ENCODE results near the gene VAPB. TPM values are rescaled to one million over a fixed set of nuclear protein-coding genes. Genes with fewer than 3 reads are reported as not detected.
"Not testable (repeated sequence)": the region's sequence is repeated elsewhere in the genome, so short reads cannot be mapped to it uniquely, and the experiment has no call there.

Gene VAPB
- polyA plus RNA-seq, 1 donor = 57.3 TPM

DNA sequence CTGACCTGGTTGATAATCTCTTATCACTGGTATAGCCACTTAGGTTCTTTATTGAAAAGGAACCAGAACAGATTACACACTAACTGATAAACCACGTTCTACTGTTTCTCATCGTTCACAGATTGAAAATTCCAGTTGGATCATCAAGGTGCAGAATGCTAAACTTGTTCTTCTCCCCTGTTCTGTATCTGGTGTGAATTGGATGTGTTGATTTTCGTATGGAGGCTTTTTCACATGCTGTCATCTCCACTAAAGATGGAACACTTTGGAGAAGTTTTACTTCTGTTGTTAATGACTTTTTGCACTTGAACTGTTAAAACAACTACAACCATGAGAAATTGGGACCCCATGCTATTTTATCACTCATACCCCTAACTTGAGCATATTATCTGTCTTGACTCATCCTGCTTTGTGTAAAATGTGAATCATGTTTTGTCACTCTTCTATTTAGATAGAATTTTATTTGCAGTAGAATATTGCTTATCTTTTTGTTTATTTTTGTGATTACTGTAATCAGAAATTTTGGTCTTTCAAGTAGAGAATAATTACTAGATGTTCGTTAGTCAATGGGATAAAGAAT lies 17.5 kb downstream of the VAPB start:
- DNase-seq = no peak

DNA sequence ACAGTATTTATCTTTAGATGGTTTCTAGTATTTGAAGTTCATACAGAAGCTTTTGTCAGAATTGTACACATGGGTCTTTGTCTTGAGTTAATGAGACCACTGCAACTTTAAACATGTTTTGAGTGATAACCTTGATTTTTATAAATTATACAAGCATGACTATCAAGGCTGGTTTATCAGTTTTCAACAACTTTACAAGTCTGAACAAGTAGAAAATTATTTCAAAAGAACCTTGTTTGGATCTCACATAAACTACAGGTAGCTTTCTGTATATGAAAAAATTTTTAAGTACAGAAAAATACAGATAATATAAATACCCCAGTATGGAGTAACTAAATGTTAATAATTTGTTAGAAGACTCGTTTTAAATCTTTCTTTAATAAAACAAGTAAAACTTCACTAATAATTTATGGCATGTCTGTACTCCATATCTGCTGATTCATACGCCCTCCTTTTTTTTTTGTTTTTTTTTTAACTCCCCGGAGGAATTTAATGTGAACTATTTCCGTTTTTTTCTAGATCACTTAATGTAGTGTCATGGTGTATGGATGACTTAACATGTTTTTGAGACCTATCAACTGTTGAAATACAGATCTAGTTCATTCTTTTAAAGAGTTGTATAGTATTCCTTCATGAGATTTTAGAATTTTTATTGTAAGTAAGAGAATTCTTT lies 18.3 kb downstream of the VAPB start:
- DNase-seq = no peak

DNA sequence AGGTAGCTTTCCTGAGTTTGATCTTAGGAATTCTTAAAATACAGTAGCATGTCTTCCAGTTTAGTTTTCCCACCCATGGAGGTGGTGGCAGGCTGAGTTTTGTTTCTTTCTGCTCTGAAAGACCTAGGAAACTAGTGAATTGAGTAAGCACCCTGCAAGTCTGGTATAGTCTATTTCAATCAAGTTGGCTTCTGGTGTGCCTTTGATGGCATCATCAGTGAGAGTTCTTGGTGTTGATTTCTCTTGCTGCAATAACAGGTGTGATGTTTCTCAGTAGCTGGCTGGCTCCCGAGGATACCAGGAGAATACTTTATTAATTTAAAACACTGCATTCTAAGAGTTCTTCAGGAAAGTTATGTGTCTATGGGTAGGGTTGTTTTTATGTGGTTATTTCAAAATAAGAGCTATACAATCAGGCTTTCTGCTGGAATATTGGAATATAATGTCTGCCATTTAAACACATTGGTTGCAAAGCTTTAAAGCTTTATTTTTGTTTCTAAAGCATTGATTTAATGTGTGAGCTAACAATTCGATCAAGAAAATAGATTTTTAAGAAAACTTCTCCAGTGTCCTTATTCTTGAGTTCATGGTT lies 19.0 kb downstream of the VAPB start:
- no peak for DNase-seq

DNA sequence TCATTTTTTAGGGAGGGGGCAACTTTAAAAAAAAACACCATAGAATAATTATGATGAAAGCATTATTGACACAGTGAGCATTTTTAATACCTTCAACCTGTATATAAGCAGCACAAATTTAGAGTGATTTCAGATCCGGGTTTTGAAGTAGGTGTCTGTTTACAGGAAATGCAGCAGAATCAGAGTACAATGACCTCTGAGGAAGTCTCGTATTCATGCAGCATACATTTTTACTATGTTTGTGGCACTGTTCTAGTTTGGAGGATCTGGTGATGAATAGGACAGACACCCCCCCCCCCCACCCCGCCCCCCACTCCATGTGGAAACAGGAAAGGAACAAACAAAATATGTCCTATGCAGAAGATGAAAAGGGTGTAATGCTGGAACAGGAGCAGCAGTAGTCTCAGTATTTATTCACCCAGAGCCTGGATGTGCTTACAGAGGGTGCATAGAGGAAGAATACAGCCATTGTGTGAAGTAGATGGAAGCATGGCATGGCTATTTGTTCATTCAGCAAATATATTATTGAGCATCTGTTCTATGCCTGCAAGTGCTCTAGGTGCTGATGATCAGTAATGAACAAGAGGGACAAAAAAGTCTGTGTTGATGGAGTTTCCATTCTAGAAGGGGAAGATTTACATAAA lies 19.7 kb downstream of the VAPB start:
- no peak for DNase-seq

DNA sequence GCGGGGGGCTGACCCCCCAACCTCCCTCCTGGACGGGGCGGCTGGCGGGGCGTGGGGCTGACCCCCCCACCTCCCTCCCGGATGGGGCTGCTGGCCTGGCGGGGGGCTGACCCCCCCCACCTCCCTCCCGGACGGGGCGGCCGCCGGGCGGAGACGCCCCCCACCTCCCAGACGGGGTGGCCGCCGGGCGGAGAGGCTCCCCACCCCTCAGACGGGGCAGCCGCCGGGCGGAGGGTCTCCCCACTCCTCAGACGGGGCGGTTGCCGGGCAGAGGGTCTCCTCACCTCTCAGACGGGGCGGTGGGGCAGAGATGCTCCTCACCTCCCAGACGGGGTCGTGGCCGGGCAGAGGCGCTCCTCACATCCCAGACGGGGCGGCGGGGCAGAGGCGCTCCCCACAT lies 25.2 kb downstream of the VAPB start:
- DNase-seq = not testable (repeated sequence)

DNA sequence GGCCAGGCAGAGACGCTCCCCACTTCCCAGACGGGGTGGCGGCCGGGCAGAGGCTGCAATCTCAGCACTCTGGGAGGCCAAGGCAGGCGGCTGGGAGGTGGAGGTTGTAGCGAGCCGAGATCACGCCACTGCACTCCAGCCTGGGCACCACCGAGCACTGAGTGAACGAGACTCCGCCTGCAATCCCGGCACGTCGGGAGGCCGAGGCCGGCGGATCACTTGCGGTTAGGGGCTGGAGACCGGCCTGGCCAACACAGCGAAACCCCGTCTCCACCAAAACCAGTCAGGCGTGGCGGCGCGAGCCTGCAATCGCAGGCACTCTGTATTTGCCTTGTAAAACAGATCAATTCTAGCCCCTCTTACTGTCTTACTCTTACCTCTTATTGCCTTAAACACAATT lies 25.8 kb downstream of the VAPB start:
- DNase-seq = not testable (repeated sequence)

DNA sequence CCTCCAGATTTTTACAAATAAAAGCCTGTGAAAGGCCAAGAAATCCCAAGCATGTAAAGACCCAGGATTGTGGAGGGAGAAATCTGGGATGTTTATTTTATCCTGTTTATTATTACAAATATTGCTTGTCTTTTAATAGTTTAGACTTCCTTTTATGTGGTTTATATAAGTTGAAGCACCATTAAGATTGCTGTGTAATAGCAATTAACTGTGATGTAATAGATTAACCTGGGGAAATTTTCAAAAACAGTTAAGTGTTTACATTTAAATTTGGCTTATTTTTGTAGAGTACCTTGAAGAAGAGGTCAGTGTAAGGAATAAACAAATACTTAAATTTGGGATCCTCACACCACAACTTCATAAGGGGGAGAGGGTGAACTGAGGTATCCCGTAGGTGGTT lies 27.0 kb downstream of the VAPB start:
- no peak for DNase-seq

DNA sequence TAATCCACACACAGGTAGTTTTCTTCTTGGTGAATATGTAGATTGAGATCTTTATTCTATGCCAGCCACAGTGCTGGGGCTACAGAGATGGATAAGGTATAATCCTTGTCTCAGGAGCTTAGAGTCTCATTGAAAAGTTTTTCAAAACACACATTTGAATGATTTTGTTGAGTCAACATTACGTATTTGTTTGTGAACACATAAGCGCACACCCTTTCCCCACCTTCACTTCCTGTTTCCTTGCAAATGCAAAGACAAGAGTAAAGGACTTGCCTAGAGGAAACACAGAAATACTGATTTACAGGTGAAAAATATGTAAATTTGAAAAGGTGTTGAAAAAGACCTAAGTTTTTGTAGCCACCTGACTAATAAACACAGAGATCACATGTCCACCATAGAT lies 27.8 kb downstream of the VAPB start:
- DNase-seq = no peak

DNA sequence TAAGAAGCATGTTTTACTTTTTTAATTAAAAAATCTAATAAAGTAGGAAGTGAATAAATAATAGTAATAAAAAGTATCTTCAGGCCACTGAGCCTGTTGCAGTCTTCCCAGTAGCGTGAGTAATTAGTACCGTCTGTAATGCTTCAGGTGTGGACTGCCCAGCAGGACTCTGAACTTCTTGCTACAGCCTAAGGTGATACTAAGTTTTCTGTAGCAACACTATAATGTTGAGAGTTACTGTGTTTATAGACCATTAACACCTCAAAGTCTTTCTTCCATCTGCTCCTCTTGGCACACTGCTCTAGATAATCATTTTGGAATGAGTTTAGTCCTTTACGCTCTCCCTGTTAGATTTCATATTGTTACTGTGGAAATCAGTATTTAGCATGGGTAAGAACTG lies 28.4 kb downstream of the VAPB start:
- DNase-seq = no peak

DNA sequence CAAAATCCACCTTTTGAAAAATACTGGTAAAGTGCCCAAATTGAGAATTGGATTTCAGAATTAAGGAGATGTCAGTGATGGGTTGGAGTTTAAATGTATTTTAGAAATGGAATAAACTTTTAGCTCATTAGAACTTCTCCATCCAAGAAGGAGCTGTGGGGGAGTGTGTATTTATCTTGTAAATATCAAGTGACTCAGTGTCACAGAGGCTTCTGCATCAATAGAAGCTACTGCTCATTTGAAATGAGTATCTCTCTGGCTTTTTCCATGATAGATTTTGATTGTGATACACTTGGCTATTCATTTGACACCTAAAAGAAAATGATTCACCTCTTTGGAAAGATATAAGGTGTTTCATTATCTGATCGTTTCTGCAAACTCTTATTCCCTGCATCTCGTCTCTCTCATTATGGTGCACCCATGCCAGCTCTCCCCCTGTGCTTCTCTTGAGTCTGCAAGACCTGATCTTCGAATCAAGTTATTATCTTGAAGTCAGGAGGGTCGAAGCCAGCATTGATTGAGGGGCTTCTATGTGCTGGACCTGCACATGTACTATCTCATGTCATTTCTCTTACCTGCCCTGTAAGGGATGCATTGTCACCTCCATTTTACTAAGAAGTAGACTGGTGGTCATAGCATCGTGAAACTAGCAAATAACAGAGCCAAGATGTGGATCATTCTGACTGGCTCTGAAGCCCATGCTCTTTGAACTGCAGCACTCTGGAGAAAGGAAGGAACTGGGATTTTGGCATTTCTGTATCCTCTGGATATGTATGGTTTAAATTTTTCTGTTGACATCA lies 30.1 kb downstream of the VAPB start:
- no peak for DNase-seq

DNA sequence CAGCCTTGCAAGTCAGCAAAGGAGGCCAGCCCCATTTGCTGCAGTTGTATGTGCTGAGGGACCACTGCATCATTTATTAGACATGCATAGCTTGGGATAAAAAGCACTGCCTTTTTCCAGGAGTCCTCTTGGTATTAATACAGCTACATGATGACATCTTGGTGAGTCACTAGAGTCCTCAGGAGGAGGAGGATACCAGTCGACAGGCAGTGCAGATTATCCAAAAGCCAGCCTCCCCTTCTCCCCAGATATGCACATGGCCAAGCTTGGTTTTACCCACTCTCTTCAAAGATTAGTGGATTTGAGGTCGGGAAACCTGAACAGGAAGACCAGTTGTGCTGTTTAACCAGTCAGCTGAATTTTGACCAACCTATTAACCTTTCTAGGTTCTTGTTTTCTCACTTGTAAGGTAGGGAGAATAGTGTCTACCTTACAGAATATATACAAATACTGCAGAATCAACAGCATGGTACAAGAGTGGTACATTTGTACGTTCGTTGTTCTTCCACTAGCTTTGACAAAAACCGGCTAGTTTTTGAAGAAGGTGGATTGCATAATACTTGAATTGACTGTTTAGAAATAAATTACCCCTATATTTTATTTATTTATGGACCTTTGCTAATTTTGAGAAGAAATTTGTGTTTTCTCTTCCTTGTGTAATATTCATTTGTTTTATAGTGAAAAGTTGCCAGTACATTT lies 31.9 kb downstream of the VAPB start:
- DNase-seq = no peak

DNA sequence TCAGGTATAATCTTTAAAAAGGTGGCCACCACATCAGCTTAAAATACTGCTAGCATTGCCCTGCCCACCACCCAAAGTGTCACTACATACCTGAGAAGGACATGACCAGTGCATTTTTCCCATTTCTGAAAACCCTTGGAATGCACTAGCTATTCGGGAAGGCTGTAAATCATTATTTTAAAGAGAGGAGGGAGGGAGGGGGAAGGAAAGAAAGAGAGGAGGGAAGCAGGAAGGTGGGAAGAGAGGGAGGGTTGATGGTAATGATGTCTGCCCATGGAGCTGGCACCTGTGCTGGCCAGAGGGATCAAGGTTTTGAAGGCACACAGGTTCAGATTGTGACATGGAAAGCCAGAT lies 32.4 kb downstream of the VAPB start:
- no peak for DNase-seq

DNA sequence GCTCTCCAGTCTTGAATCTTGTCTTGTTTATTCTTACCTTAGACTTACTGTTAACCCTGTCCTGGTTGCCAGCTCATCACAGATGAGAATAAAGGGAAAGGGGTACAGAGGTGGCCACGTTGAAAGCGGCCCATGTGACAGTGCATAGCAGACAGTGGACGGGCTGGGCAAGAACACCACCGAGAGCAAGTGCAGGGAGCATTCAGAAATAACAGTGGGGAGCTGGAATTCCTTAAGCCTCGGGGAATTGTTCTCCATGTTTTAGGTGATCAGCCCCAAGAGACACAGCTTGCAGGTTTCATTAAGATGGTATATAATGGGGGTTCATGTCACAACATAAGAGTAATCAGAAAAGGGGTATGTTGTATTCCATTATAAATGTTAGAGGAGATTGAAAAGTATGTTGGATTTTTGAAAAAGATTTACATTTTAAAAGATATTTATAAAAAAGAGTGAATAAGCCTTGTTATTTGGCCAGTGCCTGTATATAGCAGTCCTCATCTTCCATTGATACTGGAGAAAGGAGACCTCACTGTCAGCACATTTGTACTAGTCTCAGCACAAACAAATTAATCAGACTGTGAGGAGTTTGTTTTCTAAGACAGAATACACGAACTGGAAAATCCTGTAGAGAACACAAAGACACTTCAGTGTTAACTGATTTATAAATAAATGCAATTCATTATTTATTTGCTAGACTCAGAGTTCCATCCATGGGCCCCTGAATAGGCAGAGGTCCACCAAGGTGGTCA lies 35.4 kb downstream of the VAPB start:
- DNase-seq = no peak

DNA sequence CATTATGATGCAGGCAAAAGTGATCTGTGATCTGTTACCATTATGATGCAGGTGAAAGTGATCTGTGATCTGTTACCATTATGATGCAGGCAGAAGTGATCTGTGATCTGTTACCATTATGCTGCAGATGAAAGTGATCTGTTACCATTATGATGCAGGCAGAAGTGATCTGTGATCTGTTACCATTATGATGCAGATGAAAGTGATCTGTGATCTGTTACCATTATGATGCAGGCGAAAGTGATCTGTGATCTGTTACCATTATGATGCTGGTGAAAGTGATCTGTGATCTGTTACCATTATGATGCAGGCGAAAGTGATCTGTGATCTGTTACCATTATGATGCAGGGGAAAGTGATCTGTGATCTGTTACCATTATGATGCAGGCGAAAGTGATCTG lies 38.5 kb downstream of the VAPB start:
- DNase-seq = not testable (repeated sequence)

DNA sequence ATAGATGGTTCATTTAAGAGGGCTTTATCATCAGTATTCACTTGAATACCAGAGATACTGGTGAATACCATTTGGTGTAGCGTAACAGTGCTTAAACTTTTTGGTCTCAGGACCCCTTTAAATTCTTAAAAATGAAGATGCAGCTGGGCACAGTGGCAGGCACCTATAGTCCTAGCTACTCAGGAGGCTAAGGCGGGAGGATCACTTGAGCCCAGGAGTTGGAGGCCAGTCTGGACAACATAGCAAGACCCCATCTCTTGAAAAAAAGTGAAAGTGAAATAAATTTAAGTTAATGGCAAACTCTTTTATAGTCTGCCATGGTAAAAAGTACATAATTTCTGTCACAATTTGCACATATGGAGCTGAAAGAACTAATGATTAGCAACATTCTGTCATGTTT lies 39.3 kb downstream of the VAPB start:
- DNase-seq = no peak

DNA sequence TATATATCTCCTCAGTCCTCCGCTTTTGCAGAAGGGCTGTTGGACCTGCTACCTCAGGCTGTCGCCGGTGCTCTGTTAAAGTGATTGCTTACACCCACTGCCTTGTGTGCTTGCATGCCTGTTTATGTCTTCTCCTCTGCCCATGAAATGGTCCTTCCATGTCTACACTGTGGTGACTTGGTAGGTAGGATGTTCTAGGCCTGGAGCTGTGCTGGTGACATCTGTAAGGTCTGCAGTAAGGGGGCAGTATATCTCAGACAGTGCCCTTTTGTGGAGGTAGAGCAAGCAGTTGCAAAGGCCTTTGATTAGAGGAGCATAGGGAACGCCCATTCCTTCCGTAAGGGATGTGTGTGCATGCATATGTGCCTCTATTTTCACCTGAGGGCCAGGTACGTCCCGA lies 40.3 kb downstream of the VAPB start:
- DNase-seq = no peak

DNA sequence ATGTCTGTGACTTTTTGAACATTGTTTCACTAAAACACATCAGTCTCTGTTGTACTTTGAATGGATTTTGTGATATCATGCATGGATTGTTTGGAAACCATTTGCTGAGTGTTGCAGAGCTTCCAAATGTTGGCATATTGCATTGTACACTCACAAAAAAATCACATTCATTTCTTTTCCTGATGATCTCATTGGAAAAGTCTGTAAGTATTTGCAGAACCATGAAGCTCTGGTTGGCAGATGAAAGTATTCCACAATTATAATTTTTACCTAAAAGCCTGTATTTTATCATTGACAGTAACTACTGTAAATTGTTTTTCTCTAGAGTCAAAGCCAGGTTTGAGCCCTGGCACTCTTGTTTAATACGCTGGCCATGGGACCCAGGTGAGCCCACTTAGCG lies 42.1 kb downstream of the VAPB start:
- DNase-seq = no peak

DNA sequence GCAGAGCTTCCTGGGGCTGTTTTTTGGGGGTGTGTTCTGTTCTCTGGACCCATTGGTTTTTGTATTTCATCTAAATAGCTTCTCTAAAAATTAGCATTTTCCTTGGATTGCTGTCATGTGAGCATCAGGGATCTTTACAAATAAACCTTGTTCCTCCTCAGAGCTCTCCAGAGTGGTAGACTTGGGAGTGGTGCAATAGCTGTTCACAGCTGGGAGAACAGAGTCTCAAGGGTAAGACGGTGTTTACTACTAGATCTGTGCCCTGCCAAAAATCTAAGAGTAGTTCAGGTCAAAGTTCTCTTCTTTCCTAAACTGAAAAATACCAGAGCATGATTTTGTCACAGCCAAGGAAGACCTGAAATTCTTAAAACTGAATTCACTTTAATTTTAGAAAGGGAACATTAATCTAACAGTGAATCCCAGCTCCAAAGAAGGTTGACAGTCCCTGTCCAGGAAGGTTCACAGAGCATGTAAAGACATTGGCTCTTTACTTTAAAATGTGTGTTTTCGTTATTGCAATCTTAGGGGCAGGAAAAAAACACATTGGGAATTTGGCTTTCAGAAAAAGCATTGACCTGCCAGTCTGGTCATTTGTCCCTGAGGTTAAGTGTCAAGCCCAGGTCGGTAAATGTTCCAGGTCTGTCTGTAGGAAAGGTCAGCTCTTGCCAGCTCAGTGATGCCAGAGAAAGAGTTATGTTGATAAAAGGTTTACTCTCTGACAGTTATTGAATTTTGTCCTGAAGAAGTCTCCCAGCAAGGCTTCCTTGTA lies 43.3 kb downstream of the VAPB start:
- no peak for DNase-seq

DNA sequence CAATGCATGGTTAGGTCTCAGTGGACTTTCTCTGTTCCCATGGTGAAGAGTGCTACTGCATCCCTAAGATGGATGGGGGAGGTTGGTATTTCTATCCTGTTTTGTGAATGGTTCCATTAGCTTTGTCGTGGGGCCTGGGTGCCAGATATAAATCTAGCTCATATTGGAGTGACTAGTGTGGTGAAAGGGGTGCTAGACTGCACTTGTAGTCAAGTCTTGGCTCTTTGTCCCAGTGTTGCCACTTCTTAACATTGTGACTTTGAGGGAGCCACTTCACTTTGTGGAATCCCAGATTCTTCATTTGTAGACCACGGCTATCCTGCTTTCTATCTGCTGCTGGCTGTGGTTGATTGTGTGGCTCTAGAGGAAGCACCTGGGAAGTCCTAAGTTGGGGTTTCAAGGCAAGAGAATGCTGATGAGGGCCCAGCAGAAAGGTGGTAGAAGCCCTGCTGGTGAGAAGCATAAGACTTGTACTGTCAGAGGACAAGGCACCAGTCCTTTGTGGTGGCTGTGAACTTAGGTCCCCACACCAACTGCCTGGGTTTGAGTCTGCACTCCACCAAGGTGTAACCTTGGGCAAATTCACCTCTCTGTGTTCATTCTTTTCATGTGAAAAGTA lies 44.1 kb downstream of the VAPB start:
- DNase-seq = no peak

DNA sequence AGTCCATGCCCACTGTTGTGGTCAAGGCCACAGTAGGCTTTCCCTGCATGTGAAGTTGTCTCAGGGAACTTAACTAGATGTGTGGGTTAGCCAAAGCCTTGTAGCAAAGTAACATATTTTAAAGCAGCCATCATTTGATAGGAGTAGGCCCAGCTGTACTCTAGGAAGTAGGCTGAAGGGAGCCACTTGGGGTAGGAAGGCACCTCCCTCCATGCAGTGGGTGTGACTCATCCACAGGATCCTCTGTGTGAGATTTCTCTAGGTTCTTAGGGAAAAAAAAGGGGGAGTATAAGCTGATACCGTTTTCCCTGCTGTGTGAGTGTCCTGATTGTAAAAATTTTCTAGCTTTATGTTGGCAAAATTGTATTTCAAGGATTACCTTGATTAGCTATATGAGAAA lies 44.7 kb downstream of the VAPB start:
- no peak for DNase-seq

All from left kidney (tissue), 2 donors.